ENCODE data around the gene OPCML. TPM values are rescaled to one million over a fixed set of nuclear protein-coding genes. Genes with fewer than 3 reads are reported as not detected.

The OPCML gene
- total RNA-seq, 1 experiment from 2014 or later, result not detected

DNA sequence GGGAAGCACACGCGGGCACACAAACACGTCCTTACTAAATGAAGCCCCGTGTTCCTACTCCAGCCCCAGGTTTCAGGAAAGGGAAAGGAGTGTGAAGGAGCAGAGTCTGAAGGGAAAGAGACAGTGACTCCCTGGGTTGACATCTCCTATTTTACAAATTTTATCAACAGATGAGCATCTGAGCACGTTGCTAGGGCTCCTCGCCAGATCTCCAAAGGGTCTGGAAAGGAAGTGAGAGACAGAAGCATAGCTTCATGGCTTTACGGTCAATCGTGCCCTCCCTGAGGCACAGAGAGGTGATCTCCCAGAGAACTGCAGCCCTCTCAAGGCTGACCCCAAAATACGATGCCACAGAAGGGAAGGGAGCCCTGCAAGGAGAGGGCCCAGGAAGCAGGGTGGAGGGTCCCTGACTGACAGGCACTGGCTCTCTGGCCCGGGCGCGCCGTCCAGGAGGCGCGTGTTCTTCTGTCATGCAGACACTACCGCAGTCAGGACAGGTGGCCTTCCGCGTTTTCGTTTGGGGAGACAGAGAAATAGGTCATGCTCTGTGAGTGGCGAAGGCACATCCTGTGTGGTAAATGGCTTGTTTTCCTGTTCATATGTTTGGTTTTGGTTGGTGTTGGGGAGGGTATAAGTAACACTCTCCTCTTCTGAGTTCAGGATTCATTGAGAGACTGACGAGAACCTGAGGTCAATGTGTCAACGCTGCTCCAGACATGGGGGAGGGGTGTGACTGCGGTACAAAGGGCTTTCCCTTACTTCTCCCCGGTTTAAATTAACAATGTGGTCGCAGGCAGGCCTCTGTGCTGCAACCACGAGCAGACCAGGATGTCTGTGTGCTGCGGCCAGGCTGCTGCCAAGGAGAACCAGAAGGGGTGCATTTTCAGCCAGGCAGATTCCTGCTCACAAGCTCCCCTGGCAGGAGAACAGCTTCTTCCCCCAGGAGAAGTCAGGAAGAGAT is 813.3 kb downstream of the OPCML start:
- DNase-seq (ENCODE audit: low read depth, low spot score) (no peak), ATAC-seq (no peak)
- POLR2A ChIA-PET, result no interaction called here
- H3K4me3 ChIP-seq (ENCODE audit: low read depth in 2 of 2, low read length in 2 of 2), result no peak overlapping the region
- TF ChIP-seq, protein P1, sequence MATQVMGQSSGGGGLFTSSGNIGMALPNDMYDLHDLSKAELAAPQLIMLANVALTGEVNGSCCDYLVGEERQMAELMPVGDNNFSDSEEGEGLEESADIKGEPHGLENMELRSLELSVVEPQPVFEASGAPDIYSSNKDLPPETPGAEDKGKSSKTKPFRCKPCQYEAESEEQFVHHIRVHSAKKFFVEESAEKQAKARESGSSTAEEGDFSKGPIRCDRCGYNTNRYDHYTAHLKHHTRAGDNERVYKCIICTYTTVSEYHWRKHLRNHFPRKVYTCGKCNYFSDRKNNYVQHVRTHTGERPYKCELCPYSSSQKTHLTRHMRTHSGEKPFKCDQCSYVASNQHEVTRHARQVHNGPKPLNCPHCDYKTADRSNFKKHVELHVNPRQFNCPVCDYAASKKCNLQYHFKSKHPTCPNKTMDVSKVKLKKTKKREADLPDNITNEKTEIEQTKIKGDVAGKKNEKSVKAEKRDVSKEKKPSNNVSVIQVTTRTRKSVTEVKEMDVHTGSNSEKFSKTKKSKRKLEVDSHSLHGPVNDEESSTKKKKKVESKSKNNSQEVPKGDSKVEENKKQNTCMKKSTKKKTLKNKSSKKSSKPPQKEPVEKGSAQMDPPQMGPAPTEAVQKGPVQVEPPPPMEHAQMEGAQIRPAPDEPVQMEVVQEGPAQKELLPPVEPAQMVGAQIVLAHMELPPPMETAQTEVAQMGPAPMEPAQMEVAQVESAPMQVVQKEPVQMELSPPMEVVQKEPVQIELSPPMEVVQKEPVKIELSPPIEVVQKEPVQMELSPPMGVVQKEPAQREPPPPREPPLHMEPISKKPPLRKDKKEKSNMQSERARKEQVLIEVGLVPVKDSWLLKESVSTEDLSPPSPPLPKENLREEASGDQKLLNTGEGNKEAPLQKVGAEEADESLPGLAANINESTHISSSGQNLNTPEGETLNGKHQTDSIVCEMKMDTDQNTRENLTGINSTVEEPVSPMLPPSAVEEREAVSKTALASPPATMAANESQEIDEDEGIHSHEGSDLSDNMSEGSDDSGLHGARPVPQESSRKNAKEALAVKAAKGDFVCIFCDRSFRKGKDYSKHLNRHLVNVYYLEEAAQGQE (IDR thresholded peaks at IDR 0.05; ENCODE audit: insufficient read depth in 1 of 2, low read depth in 2 of 2, low read length in 1 of 2), result no peak
- TF ChIP-seq POLR2AphosphoS5 (IDR thresholded peaks at IDR 0.05; ENCODE audit: low read depth, low read length) (no peak), SIN3A (IDR thresholded peaks at IDR 0.05; ENCODE audit: borderline replicate concordance, insufficient read depth, low read depth, low read length) (no peak), TCF7L2 (IDR thresholded peaks at IDR 0.05; ENCODE audit: low read depth, low read length) (no peak)
- in situ Hi-C loops (cut with HindIII; ENCODE audit: low pct_unique_long_range_greater_than_20kb, low sequenced_read_pairs) (no loop called here), intact Hi-C loops (cut with micrococcal nuclease; ENCODE audit: unreplicated experiment) (no loop called here)
- CTCF ChIA-PET, result no interaction called here
- BruUV-seq (replicated peaks), result no TSS peak
- no peaks in the 10 kb centered on the region for H3K27me3 ChIP-seq (ENCODE audit: control insufficient read depth, insufficient read depth, low read length)
- H3K9me3 ChIP-seq (ENCODE audit: control insufficient read depth, insufficient read depth, low read depth, low read length), result no peaks in the 10 kb centered on the region
- no peaks in the 10 kb centered on the region for H3K4me1 ChIP-seq (ENCODE audit: control insufficient read depth, insufficient read depth, low read length)
- H3K27ac ChIP-seq (ENCODE audit: low read length), result no peak overlapping the region
- no peaks in the 10 kb centered on the region for H3K36me3 ChIP-seq (ENCODE audit: control insufficient read depth, insufficient read depth, low read length)

DNA sequence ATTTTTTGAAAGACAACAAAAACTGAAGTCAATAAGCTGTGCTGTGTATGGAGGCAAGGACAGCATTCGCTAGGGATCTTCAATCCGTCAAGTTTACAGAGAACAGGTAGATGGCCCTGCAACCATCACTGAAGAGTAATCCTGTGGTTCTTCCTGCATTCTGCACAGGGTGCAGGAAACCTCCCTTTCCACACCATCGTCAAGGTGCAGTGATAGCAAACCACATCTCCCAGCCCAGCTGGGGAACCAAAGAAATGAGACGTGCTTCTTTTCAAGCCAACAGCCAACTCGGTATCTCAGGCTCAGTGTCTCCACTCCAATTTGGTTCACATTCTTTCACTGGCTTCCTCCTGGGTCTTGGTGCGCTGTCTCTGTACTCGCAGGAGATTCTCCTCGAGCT is 814.5 kb downstream of the OPCML start:
- DNase-seq (ENCODE audit: low read depth, low spot score) (no peak), ATAC-seq (no peak)
- ChIA-PET CTCF (no interaction called here), POLR2A (interaction anchor here (0.6 kb wide), 1 partner anchor 223 kb away, joined by 10 read pairs; no protein-coding TSS in a partner anchor)
- in situ Hi-C loops (cut with HindIII; ENCODE audit: low pct_unique_long_range_greater_than_20kb, low sequenced_read_pairs) (no loop called here), intact Hi-C loops (cut with micrococcal nuclease; ENCODE audit: unreplicated experiment) (no loop called here)
- TF ChIP-seq TCF7L2 (IDR thresholded peaks at IDR 0.05; ENCODE audit: low read depth, low read length) (no peak), SIN3A (IDR thresholded peaks at IDR 0.05; ENCODE audit: borderline replicate concordance, insufficient read depth, low read depth, low read length) (no peak), POLR2AphosphoS5 (IDR thresholded peaks at IDR 0.05; ENCODE audit: low read depth, low read length) (no peak)
- TF ChIP-seq, protein P1 (IDR thresholded peaks at IDR 0.05; ENCODE audit: insufficient read depth in 1 of 2, low read depth in 2 of 2, low read length in 1 of 2), result no peak
- TF ChIP-seq, protein P2, sequence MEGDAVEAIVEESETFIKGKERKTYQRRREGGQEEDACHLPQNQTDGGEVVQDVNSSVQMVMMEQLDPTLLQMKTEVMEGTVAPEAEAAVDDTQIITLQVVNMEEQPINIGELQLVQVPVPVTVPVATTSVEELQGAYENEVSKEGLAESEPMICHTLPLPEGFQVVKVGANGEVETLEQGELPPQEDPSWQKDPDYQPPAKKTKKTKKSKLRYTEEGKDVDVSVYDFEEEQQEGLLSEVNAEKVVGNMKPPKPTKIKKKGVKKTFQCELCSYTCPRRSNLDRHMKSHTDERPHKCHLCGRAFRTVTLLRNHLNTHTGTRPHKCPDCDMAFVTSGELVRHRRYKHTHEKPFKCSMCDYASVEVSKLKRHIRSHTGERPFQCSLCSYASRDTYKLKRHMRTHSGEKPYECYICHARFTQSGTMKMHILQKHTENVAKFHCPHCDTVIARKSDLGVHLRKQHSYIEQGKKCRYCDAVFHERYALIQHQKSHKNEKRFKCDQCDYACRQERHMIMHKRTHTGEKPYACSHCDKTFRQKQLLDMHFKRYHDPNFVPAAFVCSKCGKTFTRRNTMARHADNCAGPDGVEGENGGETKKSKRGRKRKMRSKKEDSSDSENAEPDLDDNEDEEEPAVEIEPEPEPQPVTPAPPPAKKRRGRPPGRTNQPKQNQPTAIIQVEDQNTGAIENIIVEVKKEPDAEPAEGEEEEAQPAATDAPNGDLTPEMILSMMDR (IDR thresholded peaks at IDR 0.05), result no peak
- Histone ChIP-seq H3K27me3 (ENCODE audit: control insufficient read depth, insufficient read depth, low read length) (no peaks in the 10 kb centered on the region), H3K36me3 (ENCODE audit: control insufficient read depth, insufficient read depth, low read length) (no peaks in the 10 kb centered on the region), H3K9me3 (ENCODE audit: control insufficient read depth, insufficient read depth, low read depth, low read length) (no peaks in the 10 kb centered on the region), H3K27ac (ENCODE audit: low read length) (no peak overlapping the region), H3K4me1 (ENCODE audit: control insufficient read depth, insufficient read depth, low read length) (no peaks in the 10 kb centered on the region), H3K4me3 (ENCODE audit: low read depth in 2 of 2, low read length in 2 of 2) (no peak overlapping the region)
- BruUV-seq (replicated peaks), result no TSS peak
